GM18861 (cell line): ENCODE measurements around the gene ZNF106.

Source experiments
- ATAC-seq: cut with Tn5 transposase; IDR thresholded peaks from one replicate; pipeline ENCODE4 v1.9.1; 2021; ENCODE audit not compliant: unreplicated experiment

ZNF106 gene

DNA sequence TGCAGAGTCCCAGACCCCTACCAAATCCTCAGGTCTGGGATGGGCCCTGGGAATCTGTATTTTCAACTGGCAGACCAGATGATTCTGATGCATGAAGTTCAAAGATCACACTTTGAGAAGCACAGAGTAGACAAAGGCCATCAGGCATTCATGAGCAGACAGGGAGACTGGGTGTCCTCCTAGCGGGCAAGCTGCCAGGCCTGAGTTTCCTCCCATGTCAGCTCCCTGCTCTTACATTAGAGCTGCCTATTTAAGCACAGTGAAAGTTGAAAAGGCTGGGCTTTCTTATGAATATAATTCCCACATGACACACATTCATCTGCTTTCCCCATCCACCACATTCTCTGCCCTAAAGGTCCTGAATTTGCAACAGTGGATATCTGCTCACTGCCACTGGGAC, 117.7 kb downstream of the ZNF106 start:
- ATAC-seq: no peak

GRCh38 chr15:42371096-42371495, 119.8 kb downstream of the ZNF106 start:
- no peak for ATAC-seq

DNA sequence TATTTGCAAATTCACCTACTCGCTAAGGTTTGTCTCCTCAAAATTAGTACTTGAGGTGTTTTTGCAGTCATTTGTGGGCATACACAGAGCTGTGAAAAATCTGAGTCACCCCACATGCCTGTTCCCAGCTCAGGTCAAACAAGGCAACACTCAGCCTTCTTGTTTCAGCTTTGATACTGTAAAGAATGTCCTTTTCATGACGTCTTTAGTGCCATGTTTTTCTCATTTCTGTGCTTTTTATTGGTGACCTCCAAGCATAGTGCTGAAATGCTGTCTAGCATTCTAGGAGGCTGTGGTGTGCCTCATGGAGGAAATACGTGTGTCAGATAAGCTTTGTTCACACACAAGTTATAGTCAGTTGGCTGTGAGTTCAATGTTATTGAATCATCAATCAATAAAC, 122.8 kb downstream of the ZNF106 start:
- no peak for ATAC-seq

- ATAC-seq: no peak
Observed at GRCh38 chr15:42367041-42367440, 123.9 kb downstream of the ZNF106 start.

DNA sequence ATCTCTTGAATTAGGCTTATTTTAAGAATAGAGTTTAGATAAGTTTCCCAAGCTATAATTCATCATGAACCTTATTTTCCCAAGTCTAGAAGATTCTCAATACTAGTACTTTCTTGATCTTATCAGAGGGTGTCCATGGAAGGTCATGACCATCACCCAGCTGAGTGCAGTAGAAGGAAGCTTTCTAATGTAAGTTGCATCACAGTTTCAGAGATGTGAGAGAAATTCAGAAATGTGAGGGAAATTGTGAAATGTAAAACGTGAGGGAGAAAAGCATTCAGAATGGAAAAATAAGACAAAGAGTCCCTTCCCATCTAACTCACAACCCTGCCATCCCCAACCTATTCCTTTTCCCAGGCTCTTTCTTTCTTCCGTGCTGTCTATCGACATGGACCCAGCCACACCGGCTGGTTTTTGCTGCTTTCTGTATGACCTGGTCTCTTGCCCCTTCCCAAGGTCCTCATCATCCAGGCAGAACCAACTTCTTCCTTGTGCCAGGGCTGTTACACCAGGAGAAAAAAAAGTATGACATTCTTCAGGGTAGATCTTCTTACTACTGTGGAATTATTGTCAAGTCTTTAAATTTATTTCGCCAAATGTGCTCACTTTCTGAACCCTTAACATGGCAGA, 124.9 kb downstream of the ZNF106 start:
- ATAC-seq: no peak

DNA sequence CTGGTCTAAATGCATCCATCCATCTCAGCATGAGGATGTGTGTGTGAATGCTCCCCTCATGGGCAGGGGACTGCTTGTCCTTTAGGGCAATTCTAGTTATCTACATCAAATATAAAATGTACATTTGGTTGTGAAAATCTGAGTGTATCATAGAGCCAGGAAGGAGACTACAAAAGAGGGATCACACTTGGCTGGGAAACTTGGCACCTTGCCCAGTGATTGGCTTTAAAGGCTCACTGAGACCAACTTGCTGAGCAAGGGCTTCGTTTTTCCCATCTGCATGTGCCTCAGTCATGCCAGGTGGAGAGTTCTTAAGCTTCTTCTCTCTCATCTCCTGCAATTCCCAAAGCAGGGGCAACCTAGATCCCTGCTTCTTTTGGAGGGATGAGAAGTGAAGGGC, 126.4 kb downstream of the ZNF106 start:
- ATAC-seq: no peak

DNA sequence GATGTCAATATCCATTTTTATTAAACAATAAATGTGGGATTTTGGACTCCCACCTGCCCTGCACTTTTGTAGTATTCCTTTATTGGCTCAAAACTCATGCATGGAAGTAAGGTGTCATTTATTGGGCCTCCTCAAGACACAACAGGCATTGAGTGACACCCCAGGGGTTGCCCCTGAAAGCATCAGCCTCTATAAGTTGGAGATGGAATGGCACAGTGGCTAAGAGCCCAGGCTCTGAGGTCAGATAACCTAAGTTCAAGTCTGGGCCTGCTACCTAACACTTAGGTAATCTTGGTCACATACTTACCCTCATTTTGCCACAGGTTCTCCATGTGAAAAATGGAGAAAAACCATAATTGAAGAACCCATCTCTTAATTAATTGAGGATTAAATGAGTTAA, 127.0 kb downstream of the ZNF106 start:
- ATAC-seq: no peak

DNA sequence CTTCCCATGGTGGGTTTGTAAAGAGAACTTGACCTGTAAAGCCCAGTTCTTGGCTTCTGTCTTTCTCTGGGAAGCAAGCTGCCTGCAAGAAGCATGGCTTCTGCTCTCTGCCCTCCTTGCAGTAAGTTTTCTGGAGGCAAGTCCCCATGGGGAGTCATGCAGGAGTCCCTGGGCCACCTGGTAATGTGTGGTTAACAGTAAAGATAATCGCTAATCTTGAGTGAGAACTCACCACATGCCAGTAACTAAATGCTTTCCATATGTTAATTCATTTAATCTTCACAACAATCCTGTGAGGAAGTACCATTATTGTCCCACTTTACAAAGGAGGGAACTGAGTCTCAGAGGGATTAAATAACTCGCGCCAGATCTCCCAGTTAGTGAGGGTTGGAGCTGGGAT, 127.5 kb downstream of the ZNF106 start:
- ATAC-seq: no peak
